H1 (cell line): Measurements from ENCODE around the gene PSAP. TPM values are rescaled to one million over a fixed set of nuclear protein-coding genes. Genes with fewer than 3 reads are reported as not detected.

Source experiments
- polyA plus RNA-seq, 7 experiments: library from polyadenylated mRNA; depleted of rRNA in 3 of 7; stranded (reverse) in 5 of 7; unstranded in 2 of 7; fragments of >200 nt in 5 of 7; fragments of 200-250 nt in 2 of 7; gene quantifications; 1 replicate in 5 of 7; 2 replicates in 1 of 7; 4 replicates in 1 of 7; pipeline versions ENCODE4 v1.2.1 to v1.2.3, GENCODE V29; 2011 to 2013; ENCODE audit warnings: missing spikeins in 2 of 7, mixed read lengths in 2 of 7
- total RNA-seq: library from RNA; stranded (reverse); fragmentation: NEBNext Ultra II Directional; extraction: Animal tissue kit (Norgen Biotek cat#: 25700); gene quantifications from 2 replicates; pipeline ENCODE4 v1.2.1, GENCODE V29; 2021
- TF ChIP-seq, protein P1 (sequence below): IDR thresholded peaks from 2 replicates; pipeline ENCODE4 v1.6.1; 2012; ENCODE audit warnings: inconsistent platforms

The PSAP gene
- total and polyA plus RNA-seq, 2 of the 8 experiments (the other 6 are each of a cell fraction or from before 2014, with no cell fraction given), result 386 to 504 TPM

DNA sequence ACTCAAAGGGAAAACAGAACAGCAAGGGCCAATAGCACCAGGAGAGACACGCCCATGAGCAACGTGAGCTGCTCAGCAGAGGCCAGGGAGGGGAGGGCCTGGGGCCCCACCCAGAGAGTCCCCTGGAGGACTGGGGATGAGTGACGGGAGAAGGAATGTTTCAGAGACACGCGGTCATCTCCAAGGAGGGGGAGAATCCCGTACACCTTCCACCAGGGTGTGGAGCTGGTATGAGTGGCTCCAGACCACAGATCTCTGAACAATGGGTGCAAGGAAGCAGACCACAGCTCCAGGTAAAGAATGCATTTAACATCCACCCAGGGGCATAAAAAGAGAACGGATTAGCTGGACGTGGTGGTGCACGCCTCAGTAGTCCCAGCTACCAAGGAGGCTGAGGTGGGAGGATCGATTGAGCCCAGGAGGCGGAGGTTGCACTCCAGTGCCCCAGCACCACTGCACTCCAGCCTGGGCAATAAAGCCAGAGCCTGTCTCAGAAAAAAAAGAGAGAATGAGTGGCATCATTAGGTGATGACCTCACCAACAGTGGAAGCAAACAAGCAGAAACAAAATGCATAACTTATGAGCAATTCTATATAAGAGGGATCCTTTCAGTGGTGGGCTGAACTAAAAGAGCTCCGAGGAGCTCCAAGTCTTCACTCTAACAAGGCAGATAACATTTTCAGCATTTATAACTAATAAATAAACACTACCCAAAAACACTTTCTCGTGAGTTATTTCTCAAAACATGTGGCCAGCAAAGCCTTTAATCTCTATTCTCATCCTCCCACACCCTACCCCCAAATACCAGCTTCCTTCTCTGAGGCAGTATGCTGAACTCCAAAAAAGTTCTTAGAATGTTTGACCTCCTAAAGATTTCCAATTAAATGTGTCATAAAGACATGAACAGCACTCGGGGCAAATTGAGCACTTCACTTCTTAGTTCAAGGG lies 12.5 kb downstream of the PSAP start (continued):
- TF ChIP-seq, protein P1, sequence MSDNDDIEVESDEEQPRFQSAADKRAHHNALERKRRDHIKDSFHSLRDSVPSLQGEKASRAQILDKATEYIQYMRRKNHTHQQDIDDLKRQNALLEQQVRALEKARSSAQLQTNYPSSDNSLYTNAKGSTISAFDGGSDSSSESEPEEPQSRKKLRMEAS, result no peak
